HG03159 (cell line): Measurements from ENCODE around the gene XYLT2.
A peak's percentile ranks its signal among the peaks of the same experiment; 100 is the strongest.
"Not testable (repeated sequence)": the region's sequence is repeated elsewhere in the genome, so short reads cannot be mapped to it uniquely, and the experiment has no call there.

Experiments used
- ATAC-seq: cut with Tn5 transposase; IDR thresholded peaks from one replicate; pipeline ENCODE4 v1.9.1; 2021; ENCODE audit warnings: mild to moderate bottlenecking, moderate library complexity; ENCODE audit not compliant: unreplicated experiment

Gene XYLT2

GRCh38 chr17:50345432-50346312, at the start of gene XYLT2:
Gene XYLT2 (plus strand): TSS chr17:50346126. CDS start chr17:50346141, 15 bp downstream.
- peak; percentile 79 for ATAC-seq

GRCh38 chr17:50297407-50297865, 48.5 kb upstream of the XYLT2 start:
- no peak for ATAC-seq

- ATAC-seq: no peak
Measured at GRCh38 chr17:50298018-50298417, 47.9 kb upstream of the XYLT2 start.

- ATAC-seq: no peak
Measured at GRCh38 chr17:50299776-50300175, 46.1 kb upstream of the XYLT2 start.

- ATAC-seq: not testable (repeated sequence)
Measured at GRCh38 chr17:50300824-50301223, 45.1 kb upstream of the XYLT2 start.

GRCh38 chr17:50301891-50302584, 43.9 kb upstream of the XYLT2 start:
- ATAC-seq: no peak

GRCh38 chr17:50303051-50303450, 42.9 kb upstream of the XYLT2 start:
- no peak for ATAC-seq

GRCh38 chr17:50303596-50303995, 42.3 kb upstream of the XYLT2 start:
- no peak for ATAC-seq

GRCh38 chr17:50304781-50305404, 41.0 kb upstream of the XYLT2 start:
- ATAC-seq: no peak

GRCh38 chr17:50307654-50308053, 38.3 kb upstream of the XYLT2 start:
- ATAC-seq: no peak

GRCh38 chr17:50308666-50309065, 37.3 kb upstream of the XYLT2 start:
- no peak for ATAC-seq

- no peak for ATAC-seq
Measured at GRCh38 chr17:50310455-50311111, 35.3 kb upstream of the XYLT2 start.

GRCh38 chr17:50311112-50311460, 34.8 kb upstream of the XYLT2 start:
- no peak for ATAC-seq

GRCh38 chr17:50311483-50311882, 34.4 kb upstream of the XYLT2 start:
- ATAC-seq: no peak

- no peak for ATAC-seq
Measured at GRCh38 chr17:50312308-50312707, 33.6 kb upstream of the XYLT2 start.

- ATAC-seq: no peak
Measured at GRCh38 chr17:50314456-50315011, 31.4 kb upstream of the XYLT2 start.

- no peak for ATAC-seq
Measured at GRCh38 chr17:50316016-50316587, 29.8 kb upstream of the XYLT2 start.

GRCh38 chr17:50316660-50317059, 29.3 kb upstream of the XYLT2 start:
- not testable (repeated sequence) for ATAC-seq

- no peak for ATAC-seq
Measured at GRCh38 chr17:50317121-50317520, 28.8 kb upstream of the XYLT2 start.

- ATAC-seq: no peak
Measured at GRCh38 chr17:50318501-50319285, 27.2 kb upstream of the XYLT2 start.
